Adrenal gland (tissue), 5 donors: ENCODE data around the gene SNAP25.

Experiments
- POLR2A ChIP-seq, 2 donors: fragments of 450-650 bp; IDR thresholded peaks; one replicate each; pipeline ENCODE4 v1.6.1; 2017; ENCODE audit warnings: antibody characterized with exemption in 2 of 2, mild to moderate bottlenecking in 2 of 2, moderate library complexity in 1 of 2
- TF ChIP-seq, protein P1 (sequence below), 6 experiments: fragments of 450-650 bp in 4 of 6; fragments of 200-600 bp in 2 of 6; sonication (generic) in 1 of 6; IDR thresholded peaks; 1 replicate in 5 of 6; 2 replicates in 1 of 6; pipeline versions ENCODE4 v1.5.1 to v1.8.0; 2016 to 2021; ENCODE audit warnings: antibody characterized with exemption in 6 of 6, mild to moderate bottlenecking in 2 of 6, moderate library complexity in 1 of 6
- donor health status: DM: no; HTN: no; CAD: no.

DNA sequence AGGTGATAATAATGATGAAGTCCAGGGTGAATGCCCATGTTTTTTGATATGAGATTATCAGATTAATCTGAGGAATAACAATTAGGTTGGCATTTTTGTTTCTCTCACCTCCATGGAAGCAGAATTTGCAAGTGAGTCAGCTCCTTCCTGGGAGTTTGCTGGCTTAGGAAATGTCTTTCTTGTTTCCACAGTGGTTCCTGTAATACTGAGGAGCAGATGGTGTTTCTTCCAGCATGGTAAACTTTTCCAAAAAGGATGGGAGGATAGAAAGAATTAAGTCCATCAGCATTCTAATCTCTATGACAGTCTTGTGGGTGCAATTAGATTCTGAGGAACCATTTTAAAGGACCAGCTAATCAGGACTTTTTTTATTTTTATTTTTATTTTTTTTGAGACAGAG lies 40.5 kb downstream of the SNAP25 start:
- TF ChIP-seq, protein P1, sequence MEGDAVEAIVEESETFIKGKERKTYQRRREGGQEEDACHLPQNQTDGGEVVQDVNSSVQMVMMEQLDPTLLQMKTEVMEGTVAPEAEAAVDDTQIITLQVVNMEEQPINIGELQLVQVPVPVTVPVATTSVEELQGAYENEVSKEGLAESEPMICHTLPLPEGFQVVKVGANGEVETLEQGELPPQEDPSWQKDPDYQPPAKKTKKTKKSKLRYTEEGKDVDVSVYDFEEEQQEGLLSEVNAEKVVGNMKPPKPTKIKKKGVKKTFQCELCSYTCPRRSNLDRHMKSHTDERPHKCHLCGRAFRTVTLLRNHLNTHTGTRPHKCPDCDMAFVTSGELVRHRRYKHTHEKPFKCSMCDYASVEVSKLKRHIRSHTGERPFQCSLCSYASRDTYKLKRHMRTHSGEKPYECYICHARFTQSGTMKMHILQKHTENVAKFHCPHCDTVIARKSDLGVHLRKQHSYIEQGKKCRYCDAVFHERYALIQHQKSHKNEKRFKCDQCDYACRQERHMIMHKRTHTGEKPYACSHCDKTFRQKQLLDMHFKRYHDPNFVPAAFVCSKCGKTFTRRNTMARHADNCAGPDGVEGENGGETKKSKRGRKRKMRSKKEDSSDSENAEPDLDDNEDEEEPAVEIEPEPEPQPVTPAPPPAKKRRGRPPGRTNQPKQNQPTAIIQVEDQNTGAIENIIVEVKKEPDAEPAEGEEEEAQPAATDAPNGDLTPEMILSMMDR (IDR thresholded peaks at IDR 0.05), result no peak
- no peak for TF ChIP-seq POLR2A (IDR thresholded peaks at IDR 0.05)
